GM10847 (cell line): ENCODE results near the gene TEFM.

Experiments used
- POLR2A ChIP-seq: IDR thresholded peaks from 2 replicates; pipeline ENCODE4 v1.6.1; 2011; ENCODE audit not compliant: insufficient read length; ENCODE audit errors: extremely low read depth

Gene TEFM

GRCh38 chr17:30858556-30859250, 47.3 kb downstream of the TEFM start:
- no peak for TF ChIP-seq POLR2A

- TF ChIP-seq POLR2A, result no peak
Measured at GRCh38 chr17:30854146-30854545, 51.9 kb downstream of the TEFM start.
